ENCODE measurements around the gene TMEM43.
"Not testable (repeated sequence)": the region's sequence is repeated elsewhere in the genome, so short reads cannot be mapped to it uniquely, and the experiment has no call there.

TMEM43 gene, protein sequence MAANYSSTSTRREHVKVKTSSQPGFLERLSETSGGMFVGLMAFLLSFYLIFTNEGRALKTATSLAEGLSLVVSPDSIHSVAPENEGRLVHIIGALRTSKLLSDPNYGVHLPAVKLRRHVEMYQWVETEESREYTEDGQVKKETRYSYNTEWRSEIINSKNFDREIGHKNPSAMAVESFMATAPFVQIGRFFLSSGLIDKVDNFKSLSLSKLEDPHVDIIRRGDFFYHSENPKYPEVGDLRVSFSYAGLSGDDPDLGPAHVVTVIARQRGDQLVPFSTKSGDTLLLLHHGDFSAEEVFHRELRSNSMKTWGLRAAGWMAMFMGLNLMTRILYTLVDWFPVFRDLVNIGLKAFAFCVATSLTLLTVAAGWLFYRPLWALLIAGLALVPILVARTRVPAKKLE

GRCh38 chr3:14124615-14125192 lies at the start of gene TMEM43, which contains the start of gene CHCHD4:
Gene TMEM43, plus strand, starts transcription at chr3:14125052. Its CDS starts 142 bp downstream, at chr3:14125194.
Gene CHCHD4, minus strand, starts transcription at chr3:14124870. Its CDS starts 194 bp downstream, at chr3:14124676.
- DNase-seq (ENCODE audit: low spot score), result peak; percentile 99

- DNase-seq (ENCODE audit: low spot score), result not testable (repeated sequence)
Measured at GRCh38 chr3:14075233-14075632, 49.6 kb upstream of the TMEM43 start.

DNA sequence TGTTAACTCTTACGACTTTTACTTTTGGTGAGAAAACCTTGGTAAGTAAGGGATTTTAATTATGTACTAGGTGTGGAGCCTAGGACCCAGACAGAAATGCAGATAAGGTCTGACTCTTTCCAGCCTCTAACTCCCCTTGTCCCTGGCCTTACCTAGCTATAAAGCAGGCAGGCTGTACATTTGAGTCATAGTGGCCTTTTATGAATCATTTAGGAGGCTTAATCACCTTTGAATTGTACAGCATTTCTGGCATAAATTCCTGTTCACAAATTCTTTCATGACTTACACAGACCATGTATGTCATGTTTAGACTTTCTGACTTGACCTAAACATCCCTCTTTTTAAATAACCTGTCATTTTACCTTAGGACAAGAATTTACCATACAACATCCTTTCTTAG lies 47.5 kb upstream of the TMEM43 start:
- no peak for DNase-seq (ENCODE audit: low spot score)

DNA sequence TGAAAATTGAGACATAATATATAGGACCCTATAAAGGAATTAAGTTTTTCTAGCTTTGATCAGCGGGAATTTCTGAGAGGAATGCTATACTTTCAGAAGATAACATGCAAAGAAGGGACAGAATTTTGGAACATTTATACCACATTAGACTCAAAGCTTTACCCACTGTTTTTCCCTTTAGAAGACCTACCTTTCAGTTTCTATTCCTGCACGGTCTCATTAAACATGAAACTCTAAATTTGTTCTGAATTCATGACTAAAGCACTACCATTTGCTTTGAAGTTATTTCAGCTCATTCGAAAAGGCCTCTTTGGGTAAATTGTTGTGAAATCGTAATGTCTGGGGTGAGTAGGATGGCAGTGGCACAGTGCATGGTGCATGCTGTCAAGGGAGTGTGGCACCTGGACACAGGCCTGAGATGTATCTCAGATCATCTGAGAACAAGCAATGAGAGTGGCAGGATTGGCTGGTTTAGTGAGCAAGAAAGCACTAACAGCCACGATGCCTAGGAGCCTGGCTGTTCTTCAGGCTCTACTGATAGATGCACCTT lies 42.7 kb upstream of the TMEM43 start:
- no peak for DNase-seq (ENCODE audit: low spot score)

- DNase-seq (ENCODE audit: low spot score), result not testable (repeated sequence)
Measured at GRCh38 chr3:14087461-14087860, 37.4 kb upstream of the TMEM43 start.

DNA sequence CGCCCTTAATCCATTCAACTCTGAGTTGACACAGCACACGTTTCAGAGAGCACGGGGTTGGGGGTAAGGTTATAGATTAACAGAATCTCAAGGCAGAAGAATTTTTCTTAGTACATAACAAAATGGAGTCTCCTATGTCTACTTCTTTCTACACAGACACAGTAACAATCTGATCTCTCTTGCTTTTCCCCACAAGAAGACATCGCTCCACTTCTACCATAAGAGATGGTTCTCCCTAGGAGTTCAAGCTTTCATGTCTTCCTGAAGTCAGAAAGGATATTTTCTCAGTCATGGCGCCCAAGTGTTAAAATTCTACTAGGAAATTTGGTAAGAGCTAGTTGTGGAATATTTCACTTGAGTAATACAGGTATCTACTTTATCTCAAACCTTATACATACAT lies 32.9 kb upstream of the TMEM43 start:
- not testable (repeated sequence) for DNase-seq (ENCODE audit: low spot score)

GRCh38 chr3:14092464-14092863 lies 32.4 kb upstream of the TMEM43 start:
- DNase-seq (ENCODE audit: low spot score), result no peak

- DNase-seq (ENCODE audit: low spot score), result no peak
Measured at GRCh38 chr3:14093831-14094230, 31.0 kb upstream of the TMEM43 start.

DNA sequence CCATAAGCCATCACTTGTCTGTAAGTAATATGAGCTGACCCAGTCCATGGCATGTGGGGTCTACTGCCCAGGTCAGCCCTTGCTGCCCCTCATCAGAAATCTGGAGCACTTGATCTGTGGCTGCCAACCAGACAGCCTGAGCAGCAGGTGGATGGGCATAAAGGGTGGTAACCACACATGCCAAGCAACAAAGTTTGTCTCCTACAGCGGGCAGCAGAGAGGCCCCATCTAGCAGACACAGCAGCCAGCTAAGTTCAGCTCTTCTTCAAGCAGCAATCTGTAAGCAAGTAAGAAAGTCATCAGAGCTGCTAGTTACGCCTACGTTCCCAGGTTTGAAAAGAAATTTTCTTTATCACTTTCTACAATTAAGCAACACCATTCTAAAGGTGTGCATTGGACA lies 28.1 kb upstream of the TMEM43 start:
- no peak for DNase-seq (ENCODE audit: low spot score)

DNA sequence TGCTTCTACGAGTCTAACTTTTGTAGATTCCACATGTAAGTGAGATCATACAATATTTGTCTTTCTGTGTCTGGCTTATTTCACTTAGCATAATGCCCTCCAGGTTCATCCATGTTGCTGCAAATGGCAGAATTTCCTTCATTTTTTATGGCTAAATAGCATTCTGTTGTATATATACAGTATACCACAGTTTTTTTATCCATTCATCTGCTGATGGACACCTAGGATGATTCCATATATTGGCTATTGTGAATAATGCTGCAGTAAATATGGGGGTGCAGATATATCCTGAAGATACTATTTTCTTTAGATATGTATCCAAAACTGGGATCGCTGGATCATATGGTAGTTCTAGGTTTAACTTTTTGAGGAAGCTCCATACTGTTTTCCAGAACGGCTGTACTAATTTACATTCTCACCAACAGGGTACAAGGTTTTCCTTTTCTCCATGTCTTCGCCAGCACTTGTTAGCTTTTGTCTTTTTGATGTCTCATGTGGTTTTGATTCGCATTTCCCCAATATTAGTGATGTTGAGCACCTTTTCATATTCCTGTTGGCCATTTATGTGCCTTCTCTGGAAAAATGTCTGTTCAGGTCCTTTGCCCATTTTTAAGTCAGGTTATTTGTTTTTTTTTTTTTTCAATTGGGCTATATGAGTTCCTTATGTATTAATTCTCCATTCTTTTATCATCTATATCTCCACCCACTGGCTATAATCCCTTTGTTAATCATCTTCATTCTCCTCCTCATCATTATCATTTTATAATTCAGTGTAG lies 27.0 kb upstream of the TMEM43 start:
- no peak for DNase-seq (ENCODE audit: low spot score)

DNA sequence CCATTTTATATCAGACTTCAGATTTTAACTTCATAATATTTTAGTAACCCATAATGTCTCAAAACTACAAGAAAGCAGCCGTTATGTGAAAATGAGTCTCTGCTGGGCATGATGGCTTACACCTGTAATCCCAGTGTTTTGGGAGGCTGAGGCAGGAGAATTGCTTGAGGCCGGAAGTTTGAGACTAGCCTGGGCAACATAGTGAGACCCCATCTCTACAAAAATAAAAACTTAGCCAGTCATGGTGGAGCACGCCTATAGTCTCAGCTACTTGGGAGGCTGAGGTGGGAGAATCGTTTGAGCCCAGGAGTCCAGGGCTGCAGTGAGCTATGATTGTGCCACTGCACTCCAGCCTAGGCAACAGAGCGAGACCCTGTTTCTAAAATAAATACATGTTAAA lies 15.0 kb upstream of the TMEM43 start:
- DNase-seq (ENCODE audit: low spot score), result not testable (repeated sequence)

GRCh38 chr3:14110699-14111098 lies 14.2 kb upstream of the TMEM43 start:
- DNase-seq (ENCODE audit: low spot score), result no peak

DNA sequence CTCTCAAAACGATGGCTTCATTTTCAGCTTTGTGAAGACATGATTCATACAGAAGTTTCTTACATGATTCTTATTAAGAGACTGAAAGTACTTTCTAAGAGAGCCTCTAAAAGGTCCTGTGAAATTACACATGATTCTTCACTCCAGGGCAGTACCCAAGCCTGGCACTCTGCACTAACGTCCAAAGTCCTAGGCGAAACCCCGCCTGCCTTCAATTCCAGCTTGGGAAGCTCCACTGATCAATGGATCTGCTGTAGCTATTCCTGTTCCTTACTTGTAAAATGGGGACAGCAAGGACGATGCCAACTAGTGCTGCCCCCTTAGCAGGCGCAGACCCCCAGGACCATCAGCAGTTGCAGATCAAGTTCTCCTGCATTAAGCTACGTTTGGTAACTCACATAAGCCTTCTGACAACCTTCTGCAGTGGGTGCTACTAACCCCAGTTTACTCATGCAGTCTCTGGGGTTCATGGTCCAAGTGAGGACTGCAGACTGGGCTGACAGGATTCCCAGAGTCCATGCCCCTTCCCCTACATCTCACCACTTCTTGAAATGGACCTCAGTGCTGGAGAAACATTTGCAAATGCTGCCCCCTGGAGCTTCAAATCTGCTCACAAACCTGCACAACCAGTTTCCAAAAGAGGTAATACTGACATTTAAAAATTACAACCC lies 10.8 kb upstream of the TMEM43 start:
- no peak for DNase-seq (ENCODE audit: low spot score)

- no peak for DNase-seq (ENCODE audit: low spot score)
Measured at GRCh38 chr3:14117468-14118399, 7.1 kb upstream of the TMEM43 start.

- DNase-seq (ENCODE audit: low spot score), result no peak
Measured at GRCh38 chr3:14118400-14119381, 6.2 kb upstream of the TMEM43 start.

GRCh38 chr3:14119651-14120050 lies 5.2 kb upstream of the TMEM43 start:
- DNase-seq (ENCODE audit: low spot score), result no peak

DNA sequence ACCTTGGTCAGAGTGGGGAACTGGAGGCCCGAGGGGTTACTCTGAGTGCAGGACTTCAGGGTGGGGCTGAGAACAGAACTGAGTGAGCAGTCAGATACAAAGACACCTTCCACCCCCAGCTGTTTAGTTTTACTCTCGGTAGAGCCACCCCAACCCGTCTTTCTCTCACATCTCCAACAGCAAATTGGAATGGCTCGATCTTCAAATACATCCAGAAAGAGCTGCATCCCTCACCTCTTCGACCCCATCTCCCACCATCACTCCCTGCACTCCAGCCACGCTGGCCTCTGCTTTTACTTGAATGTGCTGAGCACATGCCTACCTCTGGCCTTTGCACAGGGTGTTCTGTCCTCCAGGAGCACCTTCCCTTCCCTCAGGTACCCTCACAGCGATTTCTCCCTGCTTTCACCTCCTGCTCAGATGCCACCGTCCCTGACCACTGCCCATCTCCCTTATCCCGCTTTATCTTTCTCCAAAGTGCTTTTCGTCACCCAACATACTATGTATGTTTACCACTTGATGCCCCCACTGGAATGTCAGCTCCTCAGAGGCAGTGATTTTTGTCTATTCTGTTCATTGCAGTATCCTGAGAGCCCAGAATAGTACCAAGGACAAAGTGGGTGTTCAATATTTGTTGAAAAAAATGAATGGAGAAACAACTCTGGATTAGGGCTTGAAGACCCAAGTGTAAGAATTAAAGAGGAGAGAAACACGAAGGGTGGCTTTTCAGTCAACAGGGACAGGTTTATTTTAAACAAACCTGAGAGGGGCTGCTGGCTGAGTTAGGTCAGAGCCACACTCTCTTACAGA lies 4.5 kb upstream of the TMEM43 start:
- no peak for DNase-seq (ENCODE audit: low spot score)

GRCh38 chr3:14120921-14121448 lies 3.9 kb upstream of the TMEM43 start:
- DNase-seq (ENCODE audit: low spot score), result not testable (repeated sequence)

Data from iPS-NIHi11 (cell line).